Activated naive CD4-positive, alpha-beta T cell treated with anti-CD3 and anti-CD28 coated beads, Interleukin-2, amount 50 U/mL, for 16 hours (primary cell): ENCODE measurements around the gene PTPRK.
A peak's percentile ranks its signal among the peaks of the same experiment; 100 is the strongest.

Source experiments
- DNase-seq: peaks from one replicate; pipeline ENCODE4 v3.0.0-alpha.2; 2020

PTPRK gene

GRCh38 chr6:128336436-128337095 is 183.8 kb downstream of the PTPRK start:
- DNase-seq = no peak

- no peak for DNase-seq
These were observed 184.4 kb downstream of the PTPRK start for GRCh38 chr6:128335963-128336362.

- no peak for DNase-seq
These were observed 186.7 kb downstream of the PTPRK start for GRCh38 chr6:128333581-128334223.

- DNase-seq = peak; percentile 20
These were observed 192.5 kb downstream of the PTPRK start for GRCh38 chr6:128327890-128328289.

GRCh38 chr6:128323011-128323410 is 197.4 kb downstream of the PTPRK start:
- DNase-seq = no peak

- no peak for DNase-seq
These were observed 200.5 kb downstream of the PTPRK start for GRCh38 chr6:128319946-128320345.

- no peak for DNase-seq
These were observed 201.2 kb downstream of the PTPRK start for GRCh38 chr6:128319157-128319556.

GRCh38 chr6:128316258-128316929 is 204.0 kb downstream of the PTPRK start:
- no peak for DNase-seq

- no peak for DNase-seq
These were observed 206.2 kb downstream of the PTPRK start for GRCh38 chr6:128314190-128314589.

- no peak for DNase-seq
These were observed 208.3 kb downstream of the PTPRK start for GRCh38 chr6:128311944-128312570.

GRCh38 chr6:128310451-128310850 is 209.9 kb downstream of the PTPRK start:
- no peak for DNase-seq

- DNase-seq = no peak
These were observed 212.7 kb downstream of the PTPRK start for GRCh38 chr6:128307671-128308070.

GRCh38 chr6:128305976-128306375 is 214.4 kb downstream of the PTPRK start:
- DNase-seq = no peak

GRCh38 chr6:128305228-128305627 is 215.2 kb downstream of the PTPRK start:
- DNase-seq = no peak

GRCh38 chr6:128303870-128304269 is 216.5 kb downstream of the PTPRK start:
- no peak for DNase-seq

- no peak for DNase-seq
These were observed 217.5 kb downstream of the PTPRK start for GRCh38 chr6:128302942-128303341.

GRCh38 chr6:128295670-128296069 is 224.7 kb downstream of the PTPRK start:
- no peak for DNase-seq

- no peak for DNase-seq
These were observed 230.2 kb downstream of the PTPRK start for GRCh38 chr6:128290221-128290620.

- no peak for DNase-seq
These were observed 236.3 kb downstream of the PTPRK start for GRCh38 chr6:128284128-128284527.

- no peak for DNase-seq
These were observed 237.4 kb downstream of the PTPRK start for GRCh38 chr6:128282961-128283360.

GRCh38 chr6:128280960-128281359 is 239.4 kb downstream of the PTPRK start:
- no peak for DNase-seq

- DNase-seq = no peak
These were observed 240.3 kb downstream of the PTPRK start for GRCh38 chr6:128280066-128280465.

GRCh38 chr6:128278836-128279235 is 241.6 kb downstream of the PTPRK start:
- DNase-seq = no peak

- DNase-seq = no peak
These were observed 243.0 kb downstream of the PTPRK start for GRCh38 chr6:128277379-128277778.
